NT2/D1 (cell line): ENCODE measurements around the gene PGS1.

Experiments
- SUZ12 ChIP-seq: IDR thresholded peaks from 2 replicates; pipeline ENCODE4 v1.6.1; 2011; ENCODE audit not compliant: insufficient read length, insufficient read depth; ENCODE audit errors: extremely low read depth
- ZNF274 ChIP-seq: IDR thresholded peaks from 2 replicates; pipeline ENCODE4 v1.6.1; 2011; ENCODE audit warnings: mild to moderate bottlenecking, low read depth, low read length

GRCh38 chr17:78416791-78417530 lies 38.5 kb downstream of the PGS1 start:
- TF ChIP-seq SUZ12 (no peak), ZNF274 (no peak)
